Kidney tubule cell (primary cell): ENCODE measurements around the gene SKP1.

Experiments used
- DNase-seq: peaks from one replicate; pipeline ENCODE4 v3.0.0-alpha.2; 2018; ENCODE audit warnings: low spot score

SKP1 gene

DNA sequence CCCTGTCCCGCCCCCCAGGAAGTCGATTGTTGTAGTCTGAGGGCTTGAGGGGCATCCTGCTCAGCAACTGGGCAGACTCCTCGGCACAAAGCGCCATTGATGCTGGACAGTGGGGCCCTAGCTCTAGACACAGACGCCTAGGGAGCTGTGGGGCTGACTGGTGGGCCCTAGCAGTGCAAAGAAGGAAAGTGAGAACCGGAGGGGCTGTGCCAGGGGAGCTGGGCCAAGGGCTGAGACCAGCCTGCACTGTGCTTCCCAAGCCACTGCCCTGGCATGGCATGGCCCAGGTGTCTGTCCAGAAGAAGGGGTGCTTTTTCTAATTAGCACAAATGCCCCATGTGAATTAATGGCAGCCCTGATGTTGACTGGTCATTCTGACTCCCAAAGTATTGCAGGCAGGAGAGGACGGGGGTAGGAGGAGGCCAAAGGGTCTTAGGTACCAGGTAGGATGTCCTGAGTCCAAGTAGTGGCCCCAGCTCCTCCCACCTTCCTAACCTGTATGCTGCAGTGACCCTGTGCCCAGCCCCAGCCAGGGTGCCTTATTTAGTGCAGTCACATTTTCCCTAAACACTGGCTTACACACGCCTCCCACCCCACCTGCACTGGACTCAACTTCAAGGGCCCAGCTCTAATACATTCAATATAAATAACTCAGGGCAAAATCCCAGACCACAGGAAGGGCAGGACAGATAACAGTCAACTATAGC lies 46.4 kb downstream of the SKP1 start:
- DNase-seq = no peak

- DNase-seq = no peak
These were observed 47.1 kb downstream of the SKP1 start for GRCh38 chr5:134129411-134130238.

DNA sequence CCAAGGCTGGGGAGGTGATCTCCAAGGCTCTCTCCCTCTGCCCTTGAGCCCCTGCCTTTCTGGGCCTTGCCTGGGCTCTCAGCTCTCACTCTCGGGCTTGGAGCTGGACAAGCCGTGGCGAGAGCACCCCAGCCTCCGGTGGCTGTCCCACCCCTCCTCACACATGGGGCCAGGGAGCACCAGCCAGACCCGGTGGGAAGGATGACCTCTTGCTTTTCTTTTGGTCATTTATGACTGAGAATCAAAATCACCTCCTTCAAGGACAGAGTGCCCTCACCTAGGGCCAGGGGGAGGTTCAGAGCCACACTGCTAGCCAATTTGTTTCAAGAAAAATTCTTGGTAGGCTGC lies 48.1 kb downstream of the SKP1 start:
- DNase-seq = no peak

- DNase-seq = no peak
These were observed 48.6 kb downstream of the SKP1 start for GRCh38 chr5:134127988-134128647.

DNA sequence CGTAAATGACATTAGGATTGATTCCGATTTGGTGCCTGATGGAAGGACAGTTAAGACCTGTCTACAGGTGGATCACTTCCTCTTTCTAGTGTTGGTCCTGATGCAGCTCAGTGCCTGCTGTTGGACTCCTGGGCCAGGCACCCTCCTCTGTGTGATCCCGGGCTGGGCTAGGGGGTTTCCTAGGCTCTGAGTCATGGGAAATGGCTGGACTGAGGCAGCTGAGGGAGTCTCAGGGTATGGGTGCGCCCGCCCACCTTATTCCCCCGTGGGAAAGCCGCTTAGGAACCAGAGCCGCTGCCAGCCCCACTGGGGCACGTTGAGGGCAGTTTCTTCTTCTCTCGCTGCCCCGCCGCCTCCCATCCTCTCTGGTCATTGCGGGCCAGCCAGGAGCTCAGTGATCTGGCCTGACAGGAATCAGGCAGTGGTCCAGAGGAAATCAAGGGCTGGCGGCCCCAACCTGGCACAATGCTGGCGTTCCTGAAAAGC lies 49.3 kb downstream of the SKP1 start:
- DNase-seq = peak; percentile 69

DNA sequence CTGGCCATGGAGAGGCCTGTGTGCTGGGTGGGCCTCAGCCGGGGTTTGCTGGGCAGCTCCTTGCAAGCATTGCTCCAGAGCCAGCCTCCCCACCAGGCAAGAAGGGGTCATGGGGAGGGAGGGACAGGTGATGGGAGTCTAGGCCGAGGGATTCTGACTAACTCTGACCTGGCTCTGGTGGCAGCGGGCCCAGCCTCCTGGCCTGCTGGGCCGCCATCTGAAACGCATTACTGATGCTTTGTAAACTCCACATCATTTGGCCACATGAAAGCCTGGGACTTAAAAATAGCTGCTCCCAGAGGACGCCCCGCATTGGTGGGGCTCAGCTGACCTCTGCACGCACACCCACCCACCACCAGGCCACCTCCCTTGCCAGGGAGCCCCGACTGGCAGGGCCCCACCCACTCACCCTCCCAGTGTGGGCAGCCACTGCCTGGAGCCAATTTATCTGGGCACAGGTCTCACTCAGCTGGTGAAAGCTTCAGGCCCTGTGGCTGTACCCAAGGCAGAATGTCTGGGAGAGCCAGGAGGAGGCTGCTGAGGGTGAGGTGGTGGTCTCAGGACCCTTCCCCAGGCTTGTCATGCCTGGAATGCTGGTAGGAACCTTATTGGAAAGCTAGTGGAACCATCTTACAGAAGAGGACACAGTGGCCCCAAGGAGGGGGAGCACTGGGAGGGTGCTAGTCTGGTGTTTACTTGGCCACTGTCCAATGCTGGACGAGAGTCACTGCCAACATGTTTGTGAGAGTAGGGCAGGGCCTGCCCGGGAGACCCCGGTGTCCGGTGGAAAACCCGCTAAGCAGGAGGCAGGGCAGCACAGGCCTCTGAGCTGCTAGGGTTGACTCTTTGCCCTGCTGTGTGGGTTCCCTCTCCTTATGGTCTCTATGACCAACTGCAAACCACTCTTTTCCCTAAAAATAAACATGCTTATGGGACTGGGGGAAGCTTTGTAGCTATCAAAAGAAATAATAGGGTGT lies 51.4 kb downstream of the SKP1 start:
- peak; percentile 86 for DNase-seq

GRCh38 chr5:134124289-134125038 lies 52.3 kb downstream of the SKP1 start:
- DNase-seq = peak; percentile 71

GRCh38 chr5:134123360-134123759 lies 53.4 kb downstream of the SKP1 start:
- DNase-seq = no peak

GRCh38 chr5:134122530-134122929 lies 54.2 kb downstream of the SKP1 start:
- DNase-seq = no peak

- DNase-seq = no peak
These were observed 56.2 kb downstream of the SKP1 start for GRCh38 chr5:134120386-134121138.

GRCh38 chr5:134119720-134120119 lies 57.0 kb downstream of the SKP1 start:
- DNase-seq = no peak

GRCh38 chr5:134118212-134118835 lies 58.4 kb downstream of the SKP1 start:
- no peak for DNase-seq

DNA sequence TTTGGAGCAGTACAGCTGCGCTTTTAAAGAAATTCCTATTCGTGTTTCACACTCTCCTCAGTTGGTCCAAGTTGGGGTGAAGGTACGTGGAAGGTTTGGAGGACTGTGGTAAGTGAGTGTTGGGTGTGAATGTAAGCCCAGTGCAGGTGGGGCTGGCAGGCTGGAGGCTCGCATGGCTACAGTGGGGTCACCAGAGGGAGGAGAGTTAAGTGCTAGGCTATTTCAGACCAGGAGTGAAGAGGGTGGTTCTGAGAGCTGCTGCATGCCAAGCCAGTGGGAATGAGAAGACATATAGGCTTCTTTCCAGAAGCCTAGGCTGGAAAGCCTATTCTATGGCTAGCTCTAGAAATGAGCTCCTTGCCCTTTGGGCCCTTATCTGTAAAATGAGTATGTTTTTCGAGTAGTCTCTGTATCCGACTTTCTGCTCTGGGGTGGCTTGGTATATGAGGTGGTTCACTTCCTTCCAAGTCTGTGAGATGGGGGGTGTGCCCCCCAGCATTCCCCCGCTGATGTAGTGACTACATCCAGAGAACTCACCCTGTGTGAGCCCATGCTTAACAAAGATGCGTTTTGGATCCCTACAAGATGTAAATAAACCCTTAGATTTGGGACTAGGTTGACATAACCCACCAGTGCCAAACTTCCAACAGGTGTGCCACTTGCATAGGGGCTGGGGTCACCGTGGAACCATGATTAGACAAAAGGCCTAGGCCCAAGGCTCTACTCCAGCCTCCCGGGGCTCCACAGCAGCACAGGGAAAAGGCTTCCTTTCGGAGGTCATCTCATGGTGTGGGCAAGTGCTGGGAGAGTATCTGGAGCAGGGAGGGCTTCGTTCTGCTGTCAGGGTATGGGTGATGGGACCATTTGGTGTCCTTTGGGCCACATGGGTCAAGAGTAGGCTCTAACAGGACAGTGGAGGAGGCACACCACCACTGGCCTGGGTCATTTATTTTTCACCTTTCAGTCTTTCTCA lies 59.7 kb downstream of the SKP1 start:
- DNase-seq = no peak

DNA sequence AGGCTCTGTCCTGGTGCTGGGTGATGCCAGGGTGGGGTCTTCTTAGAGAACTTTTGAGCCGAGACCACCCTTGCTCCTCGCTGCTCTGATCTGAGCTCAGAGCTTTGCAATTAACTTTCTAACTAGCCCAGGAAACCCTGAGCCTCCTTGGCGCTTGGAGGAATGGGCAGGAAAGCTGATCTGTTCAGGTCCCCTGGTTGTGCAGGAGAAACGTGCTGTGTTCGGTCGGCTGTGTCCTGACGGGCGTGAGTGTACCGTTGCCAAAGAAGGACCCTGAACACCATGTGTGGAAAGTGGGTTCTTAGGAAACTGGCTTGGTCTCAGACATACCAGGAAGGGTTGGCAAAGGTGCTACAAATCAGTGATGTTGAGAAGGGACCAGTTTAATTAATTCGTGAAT lies 60.5 kb downstream of the SKP1 start:
- DNase-seq = no peak

- DNase-seq = no peak
These were observed 61.0 kb downstream of the SKP1 start for GRCh38 chr5:134115806-134116175.

GRCh38 chr5:134114886-134115805 lies 61.6 kb downstream of the SKP1 start:
- DNase-seq = peak; percentile 22
